Coronary artery (tissue), 2 donors: ENCODE data around the gene PIP5KL1.

Experiments
- DNase-seq: peaks from one replicate; pipeline ENCODE4 v3.0.0-alpha.2; 2017; ENCODE audit warnings: low spot score
- H3K27ac ChIP-seq, 2 donors: fragments of 200-600 bp; sonication (generic); one replicate each; pipeline ENCODE4 v1.5.1; 2016 to 2019
- H3K4me3 ChIP-seq: fragments of 200-600 bp; sonication (generic); 2 replicates; pipeline ENCODE4 v1.5.1; 2016; ENCODE audit warnings: mild to moderate bottlenecking, moderate library complexity
- TF ChIP-seq, protein P1 (sequence below): fragments of 200-600 bp; sonication (generic); IDR thresholded peaks from one replicate; pipeline ENCODE4 v1.5.1; 2019; ENCODE audit warnings: antibody characterized with exemption

Gene PIP5KL1

DNA sequence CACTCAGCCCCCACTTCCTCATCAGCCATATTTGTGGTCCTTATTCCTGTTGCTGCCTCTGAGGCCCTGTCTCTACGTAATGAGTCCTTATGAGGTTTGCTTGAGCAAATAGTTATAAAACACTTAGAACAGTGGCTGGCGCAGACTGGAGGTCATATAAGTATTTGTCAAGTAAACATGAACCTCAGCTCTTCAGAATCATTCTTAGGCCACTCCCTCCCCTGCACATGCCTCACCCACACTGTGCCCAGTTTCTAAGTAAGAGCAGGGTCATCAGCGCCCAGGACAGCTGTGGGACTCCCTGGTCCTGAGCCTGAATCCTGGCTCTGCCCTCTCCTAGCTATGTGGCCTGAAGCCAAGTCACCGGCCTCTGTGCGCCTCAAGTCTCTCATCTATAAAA lies 17.7 kb downstream of the PIP5KL1 start:
- Histone ChIP-seq H3K4me3 (no peak overlapping the region), H3K27ac (no peak overlapping the region)
- no peak for DNase-seq
- TF ChIP-seq, protein P1, sequence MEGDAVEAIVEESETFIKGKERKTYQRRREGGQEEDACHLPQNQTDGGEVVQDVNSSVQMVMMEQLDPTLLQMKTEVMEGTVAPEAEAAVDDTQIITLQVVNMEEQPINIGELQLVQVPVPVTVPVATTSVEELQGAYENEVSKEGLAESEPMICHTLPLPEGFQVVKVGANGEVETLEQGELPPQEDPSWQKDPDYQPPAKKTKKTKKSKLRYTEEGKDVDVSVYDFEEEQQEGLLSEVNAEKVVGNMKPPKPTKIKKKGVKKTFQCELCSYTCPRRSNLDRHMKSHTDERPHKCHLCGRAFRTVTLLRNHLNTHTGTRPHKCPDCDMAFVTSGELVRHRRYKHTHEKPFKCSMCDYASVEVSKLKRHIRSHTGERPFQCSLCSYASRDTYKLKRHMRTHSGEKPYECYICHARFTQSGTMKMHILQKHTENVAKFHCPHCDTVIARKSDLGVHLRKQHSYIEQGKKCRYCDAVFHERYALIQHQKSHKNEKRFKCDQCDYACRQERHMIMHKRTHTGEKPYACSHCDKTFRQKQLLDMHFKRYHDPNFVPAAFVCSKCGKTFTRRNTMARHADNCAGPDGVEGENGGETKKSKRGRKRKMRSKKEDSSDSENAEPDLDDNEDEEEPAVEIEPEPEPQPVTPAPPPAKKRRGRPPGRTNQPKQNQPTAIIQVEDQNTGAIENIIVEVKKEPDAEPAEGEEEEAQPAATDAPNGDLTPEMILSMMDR, result no peak

DNA sequence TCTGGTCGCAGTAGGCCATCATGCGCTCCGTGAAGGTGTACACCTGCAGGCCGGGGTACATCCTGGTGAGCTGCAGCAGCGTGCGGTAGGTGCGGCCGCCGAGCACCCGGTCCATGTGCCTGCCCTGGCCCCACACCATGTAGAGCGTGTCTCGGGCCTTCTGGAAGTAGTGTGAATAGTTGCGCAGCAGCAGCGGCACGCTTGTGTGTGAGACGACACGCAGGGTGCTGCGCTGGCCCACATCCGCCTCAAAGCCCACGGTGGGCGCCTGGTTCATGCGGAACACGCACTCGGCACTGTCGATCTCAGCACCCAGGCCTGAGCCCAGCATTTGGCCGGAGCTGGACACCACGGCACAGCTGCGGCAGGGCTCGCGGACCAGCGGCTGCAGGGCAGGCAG lies 18.3 kb downstream of the PIP5KL1 start:
- TF ChIP-seq, protein P1, result no peak
- Histone ChIP-seq H3K27ac (no peak overlapping the region), H3K4me3 (no peak overlapping the region)
- no peak for DNase-seq

DNA sequence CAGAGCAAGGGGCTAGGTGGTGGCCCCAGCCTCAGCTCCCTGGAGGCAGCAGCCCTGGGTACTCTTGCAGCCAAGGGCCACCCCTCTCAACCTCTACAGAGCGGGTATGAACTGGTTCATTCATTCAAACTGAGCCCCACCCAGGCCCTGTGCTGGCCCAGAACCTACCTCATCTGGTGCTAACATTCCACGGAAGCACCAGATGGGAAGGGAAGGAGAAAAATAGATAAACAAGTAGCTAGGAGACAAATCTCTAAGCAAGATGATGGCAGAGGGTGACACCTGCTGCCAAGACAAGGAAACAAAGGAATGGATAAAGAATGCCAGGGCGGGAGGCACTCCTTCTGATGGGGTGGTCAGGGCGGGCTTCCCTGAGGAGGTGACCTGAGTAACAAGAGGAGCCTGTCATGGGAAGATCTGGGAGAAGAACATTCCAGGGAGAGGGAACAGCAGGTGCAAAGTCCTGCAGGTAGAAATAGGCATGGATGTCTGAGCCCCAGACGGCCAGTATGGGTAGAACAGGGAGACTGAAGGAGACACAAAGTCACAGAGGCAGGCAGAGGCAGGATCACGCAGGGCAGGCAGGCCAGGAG lies 19.9 kb downstream of the PIP5KL1 start:
- Histone ChIP-seq H3K4me3 (no peak overlapping the region), H3K27ac (peak overlapping the region in 1 of 2 donors; percentile 5)
- no peak for DNase-seq
- TF ChIP-seq, protein P1, result no peak

DNA sequence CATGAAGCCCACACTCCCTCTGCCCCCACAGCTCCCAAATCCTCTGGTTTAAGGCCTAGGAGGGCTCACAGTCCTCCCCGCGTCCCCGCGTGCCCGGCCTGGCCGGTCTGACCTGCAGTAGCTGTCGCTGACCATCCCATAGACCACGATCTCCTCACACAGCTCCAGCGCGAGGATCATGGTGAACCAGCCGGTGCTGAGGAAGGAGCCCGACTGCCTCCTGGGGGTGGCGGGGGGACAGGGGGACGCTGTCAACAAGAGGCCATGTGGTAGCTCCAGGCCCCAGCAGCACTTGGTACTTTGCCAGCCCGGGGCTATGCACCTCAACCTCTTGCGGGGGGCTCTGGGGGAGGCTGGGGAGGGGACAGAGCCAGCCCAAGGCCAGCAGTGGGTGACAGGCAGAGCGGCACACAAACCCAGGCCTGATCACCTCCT lies 20.7 kb downstream of the PIP5KL1 start:
- H3K4me3 ChIP-seq, result no peak overlapping the region
- no peak overlapping the region for H3K27ac ChIP-seq
- TF ChIP-seq, protein P1, result no peak
- DNase-seq, result no peak

DNA sequence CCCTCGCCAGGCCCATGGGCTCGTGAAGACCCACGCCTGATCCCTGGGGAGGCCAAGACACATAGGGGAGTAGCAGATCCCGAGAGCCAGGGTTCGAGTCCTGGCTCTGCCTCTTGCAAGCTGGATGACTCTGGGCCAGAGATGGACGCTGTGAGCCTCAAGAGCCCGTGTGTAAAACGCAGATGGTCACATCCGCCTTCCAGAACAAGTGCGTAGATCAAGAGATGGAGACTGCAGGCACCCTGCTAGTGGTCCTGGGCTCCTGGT lies 22.0 kb downstream of the PIP5KL1 start:
- H3K4me3 ChIP-seq, result no peak overlapping the region
- H3K27ac ChIP-seq, result no peak overlapping the region
- TF ChIP-seq, protein P1, result no peak
- DNase-seq, result no peak

DNA sequence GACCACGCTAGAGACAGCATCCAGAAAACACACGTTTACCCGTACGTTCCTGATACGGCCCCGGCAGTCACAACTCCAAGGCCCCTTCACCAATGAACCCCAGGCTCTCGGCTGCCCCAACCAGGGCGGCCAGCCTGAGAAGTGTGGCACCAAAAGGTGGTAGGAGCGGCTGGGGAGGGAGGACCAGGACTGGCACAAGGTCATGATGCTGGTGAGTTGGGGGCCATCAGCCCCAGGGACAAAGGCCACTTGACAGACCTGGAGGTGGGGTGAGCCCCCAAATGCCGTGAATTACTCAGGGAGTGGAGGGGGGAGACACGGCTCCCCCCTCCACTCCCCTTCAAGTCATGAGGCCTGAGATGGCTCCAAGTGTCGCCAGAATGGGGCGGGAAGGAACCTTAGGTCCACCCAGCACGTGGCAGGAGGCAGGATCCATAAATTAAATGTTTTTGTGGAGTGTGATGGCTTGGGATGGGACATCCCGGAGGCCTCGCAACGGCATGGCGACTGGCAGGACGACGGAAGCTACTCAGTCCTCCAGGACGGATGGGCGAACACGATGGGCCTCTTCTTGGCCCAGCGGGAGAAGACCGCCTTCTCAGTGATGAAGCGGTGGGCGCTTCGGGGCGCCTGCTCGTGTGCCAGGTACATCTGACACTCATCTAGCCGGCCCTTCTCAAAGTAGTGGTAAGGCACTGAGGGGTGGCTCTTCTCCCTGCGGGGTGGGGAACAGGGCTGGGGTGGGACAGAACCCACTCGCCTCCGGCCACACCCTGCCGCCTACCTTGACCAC lies 22.5 kb downstream of the PIP5KL1 start:
- DNase-seq, result no peak
- Histone ChIP-seq H3K27ac (no peak overlapping the region), H3K4me3 (no peak overlapping the region)
- TF ChIP-seq, protein P1, result no peak

DNA sequence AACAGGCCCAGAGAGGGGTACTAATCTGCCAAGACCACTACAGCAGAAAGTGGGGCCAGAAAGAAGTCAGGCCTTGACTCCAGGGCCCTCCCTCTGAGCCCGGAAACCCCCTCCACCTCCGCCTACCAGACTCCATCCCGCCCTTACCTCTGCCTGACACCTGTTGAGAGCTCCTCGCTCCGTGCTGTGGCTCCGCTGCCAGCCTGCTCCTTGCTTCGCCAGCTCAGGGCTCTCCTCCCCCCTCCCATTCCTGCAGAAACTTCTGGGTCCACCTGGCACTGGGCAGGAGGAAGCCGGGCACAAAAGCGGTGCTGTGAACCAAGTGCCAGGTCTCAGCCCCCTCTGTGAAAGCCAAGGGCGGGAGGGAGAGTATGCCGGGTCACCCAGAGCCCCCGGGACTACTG lies 24.8 kb downstream of the PIP5KL1 start:
- TF ChIP-seq, protein P1, result no peak
- Histone ChIP-seq H3K4me3 (no peak overlapping the region), H3K27ac (peak overlapping the region; percentile 72 to 95)
- no peak for DNase-seq
